Transverse colon (tissue), 3 donors: ENCODE data around the gene SLC44A4.

Experiments used
- POLR2A ChIP-seq: fragments of 450-650 bp; IDR thresholded peaks from one replicate; pipeline ENCODE4 v1.6.1; 2016; ENCODE audit warnings: antibody characterized with exemption, mild to moderate bottlenecking, moderate library complexity
- TF ChIP-seq, protein P1 (sequence below), 5 experiments: fragments of 200-600 bp in 3 of 5; fragments of 450-650 bp in 2 of 5; sonication (generic) in 3 of 5; IDR thresholded peaks; 1 replicate in 2 of 5; 2 replicates in 3 of 5; pipeline ENCODE4 v1.5.1; 2016 to 2017; ENCODE audit warnings: antibody characterized with exemption in 5 of 5, inconsistent platforms in 3 of 5, mild to moderate bottlenecking in 2 of 5, moderate library complexity in 1 of 5

DNA sequence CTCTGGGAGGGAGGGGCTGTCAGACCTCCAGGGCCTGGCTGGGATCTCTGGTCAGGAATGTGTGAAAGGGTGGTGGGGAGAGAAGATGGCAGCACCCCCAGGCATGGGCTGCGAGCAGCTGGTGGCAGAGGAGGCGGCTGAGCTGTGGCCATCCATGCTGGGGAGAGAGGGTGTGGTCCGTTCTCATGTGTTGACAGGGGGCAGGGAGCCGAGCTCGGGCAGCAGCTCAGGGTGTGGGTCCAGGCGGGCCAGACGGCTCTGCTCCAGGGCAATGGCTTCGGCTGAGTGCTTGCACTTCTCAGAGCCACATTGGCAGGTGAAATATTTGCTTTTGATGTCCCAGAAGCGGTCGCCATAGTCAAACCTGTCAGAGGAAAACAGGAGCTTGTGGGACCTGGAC, 1.1 kb upstream of the SLC44A4 start:
- TF ChIP-seq POLR2A = no peak
- TF ChIP-seq, protein P1, sequence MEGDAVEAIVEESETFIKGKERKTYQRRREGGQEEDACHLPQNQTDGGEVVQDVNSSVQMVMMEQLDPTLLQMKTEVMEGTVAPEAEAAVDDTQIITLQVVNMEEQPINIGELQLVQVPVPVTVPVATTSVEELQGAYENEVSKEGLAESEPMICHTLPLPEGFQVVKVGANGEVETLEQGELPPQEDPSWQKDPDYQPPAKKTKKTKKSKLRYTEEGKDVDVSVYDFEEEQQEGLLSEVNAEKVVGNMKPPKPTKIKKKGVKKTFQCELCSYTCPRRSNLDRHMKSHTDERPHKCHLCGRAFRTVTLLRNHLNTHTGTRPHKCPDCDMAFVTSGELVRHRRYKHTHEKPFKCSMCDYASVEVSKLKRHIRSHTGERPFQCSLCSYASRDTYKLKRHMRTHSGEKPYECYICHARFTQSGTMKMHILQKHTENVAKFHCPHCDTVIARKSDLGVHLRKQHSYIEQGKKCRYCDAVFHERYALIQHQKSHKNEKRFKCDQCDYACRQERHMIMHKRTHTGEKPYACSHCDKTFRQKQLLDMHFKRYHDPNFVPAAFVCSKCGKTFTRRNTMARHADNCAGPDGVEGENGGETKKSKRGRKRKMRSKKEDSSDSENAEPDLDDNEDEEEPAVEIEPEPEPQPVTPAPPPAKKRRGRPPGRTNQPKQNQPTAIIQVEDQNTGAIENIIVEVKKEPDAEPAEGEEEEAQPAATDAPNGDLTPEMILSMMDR (IDR thresholded peaks at IDR 0.05) = no peak
